Measurements from ENCODE around the gene ARF5.

Gene ARF5

GRCh38 chr7:127616724-127617123, 28.5 kb downstream of the ARF5 start:
- Histone ChIP-seq H3K9me3 (ENCODE audit: insufficient read depth, low read length) (no peaks in the 10 kb centered on the region), H3K79me2 (ENCODE audit: insufficient read depth, low read length) (no peaks in the 10 kb centered on the region), H3K9me2 (replicated peaks; ENCODE audit: insufficient read depth, low read length) (no peaks in the 10 kb centered on the region), H3F3A (ENCODE audit: insufficient read depth) (no peaks in the 10 kb centered on the region), H3K27me3 (ENCODE audit: low read length) (no peaks in the 10 kb centered on the region; the same call in 1 of the 2 replicates), H3K4me2 (ENCODE audit: low read depth, low read length, poor library complexity, severe bottlenecking) (no peak overlapping the region), H4K20me1 (ENCODE audit: low read depth, low read length) (no peaks in the 10 kb centered on the region), H3K27ac (ENCODE audit: low read depth, low read length) (no peak overlapping the region), H2AFZ (ENCODE audit: low read depth, low read length, severe bottlenecking) (no peak overlapping the region), H3K9ac (ENCODE audit: low read length) (no peak overlapping the region), H3K4me3 (ENCODE audit: insufficient read depth, low read length, poor library complexity, severe bottlenecking) (no peak overlapping the region), H3K36me3 (ENCODE audit: low read length) (no peaks in the 10 kb centered on the region)
- no peak for TF ChIP-seq EZH2phosphoT487 (conservative IDR thresholded peaks at IDR 0.05; ENCODE audit: low read length)
- TF ChIP-seq, protein P1, sequence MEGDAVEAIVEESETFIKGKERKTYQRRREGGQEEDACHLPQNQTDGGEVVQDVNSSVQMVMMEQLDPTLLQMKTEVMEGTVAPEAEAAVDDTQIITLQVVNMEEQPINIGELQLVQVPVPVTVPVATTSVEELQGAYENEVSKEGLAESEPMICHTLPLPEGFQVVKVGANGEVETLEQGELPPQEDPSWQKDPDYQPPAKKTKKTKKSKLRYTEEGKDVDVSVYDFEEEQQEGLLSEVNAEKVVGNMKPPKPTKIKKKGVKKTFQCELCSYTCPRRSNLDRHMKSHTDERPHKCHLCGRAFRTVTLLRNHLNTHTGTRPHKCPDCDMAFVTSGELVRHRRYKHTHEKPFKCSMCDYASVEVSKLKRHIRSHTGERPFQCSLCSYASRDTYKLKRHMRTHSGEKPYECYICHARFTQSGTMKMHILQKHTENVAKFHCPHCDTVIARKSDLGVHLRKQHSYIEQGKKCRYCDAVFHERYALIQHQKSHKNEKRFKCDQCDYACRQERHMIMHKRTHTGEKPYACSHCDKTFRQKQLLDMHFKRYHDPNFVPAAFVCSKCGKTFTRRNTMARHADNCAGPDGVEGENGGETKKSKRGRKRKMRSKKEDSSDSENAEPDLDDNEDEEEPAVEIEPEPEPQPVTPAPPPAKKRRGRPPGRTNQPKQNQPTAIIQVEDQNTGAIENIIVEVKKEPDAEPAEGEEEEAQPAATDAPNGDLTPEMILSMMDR (IDR thresholded peaks at IDR 0.05; ENCODE audit: insufficient read depth, low read length, poor library complexity, severe bottlenecking) = no peak

DNA sequence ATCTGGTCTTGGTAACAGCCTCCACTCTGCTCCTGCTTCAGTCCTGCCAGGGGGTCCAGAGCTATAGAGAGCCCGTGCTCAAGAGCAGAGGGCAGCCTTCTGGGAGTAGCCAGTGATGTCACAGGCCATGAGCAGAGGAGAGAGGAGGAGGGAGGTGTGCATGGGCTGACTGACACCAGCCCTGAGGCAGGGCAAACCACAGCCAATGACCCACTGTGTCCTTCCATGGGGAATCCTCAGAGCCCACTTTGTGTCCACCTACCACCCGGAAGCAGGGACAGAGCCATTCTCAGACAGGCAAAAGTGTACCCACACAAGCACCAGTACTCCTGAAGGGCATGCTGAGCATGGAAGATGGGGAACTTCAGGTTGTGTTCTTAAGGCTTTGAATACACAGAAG, 29.8 kb downstream of the ARF5 start, which contains the start of gene PAX4:
Gene PAX4 (minus strand): TSS at position 101 of the 400 bp plus-strand sequence. CDS start 2,214 bp downstream, outside the sequence.
- Histone ChIP-seq H3K36me3 (ENCODE audit: low read length) (no peaks in the 10 kb centered on the region), H3K9me3 (ENCODE audit: insufficient read depth, low read length) (no peaks in the 10 kb centered on the region), H3K4me2 (ENCODE audit: low read depth, low read length, poor library complexity, severe bottlenecking) (no peak within 1 kb of the TSS), H3K9me2 (replicated peaks; ENCODE audit: insufficient read depth, low read length) (no peaks in the 10 kb centered on the region), H3F3A (ENCODE audit: insufficient read depth) (no peaks in the 10 kb centered on the region), H3K27ac (ENCODE audit: low read depth, low read length) (no peak within 1 kb of the TSS), H3K9ac (ENCODE audit: low read length) (no peak within 1 kb of the TSS), H3K79me2 (ENCODE audit: insufficient read depth, low read length) (no peaks in the 10 kb centered on the region), H3K4me3 (ENCODE audit: insufficient read depth, low read length, poor library complexity, severe bottlenecking) (no peak within 1 kb of the TSS), H2AFZ (ENCODE audit: low read depth, low read length, severe bottlenecking) (no peak within 1 kb of the TSS), H3K27me3 (ENCODE audit: low read length) (no peaks in the 10 kb centered on the region; the same call in 1 of the 2 replicates), H4K20me1 (ENCODE audit: low read depth, low read length) (no peaks in the 10 kb centered on the region)
- TF ChIP-seq, protein P1 (IDR thresholded peaks at IDR 0.05; ENCODE audit: insufficient read depth, low read length, poor library complexity, severe bottlenecking) = no peak
- TF ChIP-seq EZH2phosphoT487 (conservative IDR thresholded peaks at IDR 0.05; ENCODE audit: low read length) = no peak

- H3K27ac ChIP-seq (ENCODE audit: low read depth, low read length) = no peak overlapping the region
- TF ChIP-seq, protein P1 (IDR thresholded peaks at IDR 0.05; ENCODE audit: insufficient read depth, low read length, poor library complexity, severe bottlenecking) = no peak
- TF ChIP-seq EZH2phosphoT487 (conservative IDR thresholded peaks at IDR 0.05; ENCODE audit: low read length) = no peak
- H4K20me1 ChIP-seq (ENCODE audit: low read depth, low read length) = no peaks in the 10 kb centered on the region
- H3F3A ChIP-seq (ENCODE audit: insufficient read depth) = no peaks in the 10 kb centered on the region
- H3K79me2 ChIP-seq (ENCODE audit: insufficient read depth, low read length) = no peaks in the 10 kb centered on the region
- no peaks in the 10 kb centered on the region for H3K9me2 ChIP-seq (replicated peaks; ENCODE audit: insufficient read depth, low read length)
- no peaks in the 10 kb centered on the region for H3K27me3 ChIP-seq (ENCODE audit: low read length)
- H3K4me3 ChIP-seq (ENCODE audit: insufficient read depth, low read length, poor library complexity, severe bottlenecking) = no peak overlapping the region
- no peak overlapping the region for H3K4me2 ChIP-seq (ENCODE audit: low read depth, low read length, poor library complexity, severe bottlenecking)
- H3K9ac ChIP-seq (ENCODE audit: low read length) = no peak overlapping the region
- H3K36me3 ChIP-seq (ENCODE audit: low read length) = no peaks in the 10 kb centered on the region
- H2AFZ ChIP-seq (ENCODE audit: low read depth, low read length, severe bottlenecking) = no peak overlapping the region
- no peaks in the 10 kb centered on the region for H3K9me3 ChIP-seq (ENCODE audit: insufficient read depth, low read length)
Measured at GRCh38 chr7:127618775-127619174, 30.6 kb downstream of the ARF5 start.

Data from SU-DHL-6 (cell line).